Activated CD4-positive, alpha-beta memory T cell treated with anti-CD3 and anti-CD28 coated beads, Interleukin-2, amount 10 ng/mL, durations not matched to agents 7 days and 5 days (primary cell): Measurements from ENCODE around the gene SLC27A2. TPM values are rescaled to one million over a fixed set of nuclear protein-coding genes. Genes with fewer than 3 reads are reported as not detected.
"Not testable (repeated sequence)": the region's sequence is repeated elsewhere in the genome, so short reads cannot be mapped to it uniquely, and the experiment has no call there.

ENCODE experiments used
- CTCF ChIA-PET: fragments of 350-600 bp; sonication (Branson Sonifier 250); formaldehyde crosslinking; loops from one replicate; lab custom pipeline; 2021; ENCODE audit warnings: antibody characterized with exemption, inconsistent platforms; lab: Charles Lee
- POLR2A ChIA-PET: fragments of 350-600 bp; sonication (Branson Sonifier 250); formaldehyde crosslinking; loops from one replicate; lab custom pipeline; 2021; ENCODE audit warnings: antibody characterized with exemption; lab: Charles Lee
- DNase-seq: peaks from one replicate; pipeline ENCODE4 v3.0.0-alpha.2; 2020
- H3K27ac Mint-ChIP-seq: one replicate; pipeline ENCODE4 v1.8.0; 2021; ENCODE audit warnings: mild to moderate bottlenecking, mixed read lengths
- H3K27me3 Mint-ChIP-seq: one replicate; pipeline ENCODE4 v1.8.0; 2021; ENCODE audit warnings: mixed read lengths
- H3K36me3 Mint-ChIP-seq: one replicate; pipeline ENCODE4 v1.8.0; 2021; ENCODE audit warnings: low read depth, mixed read lengths
- H3K4me1 Mint-ChIP-seq: one replicate; pipeline ENCODE4 v1.8.0; 2021; ENCODE audit warnings: mixed read lengths
- H3K4me3 Mint-ChIP-seq: one replicate; pipeline ENCODE4 v1.8.0; 2021; ENCODE audit warnings: mild to moderate bottlenecking, mixed read lengths
- H3K9me3 Mint-ChIP-seq: one replicate; pipeline ENCODE4 v1.8.0; 2021; ENCODE audit warnings: mixed read lengths
- total RNA-seq, 2 experiments: library from RNA; stranded (reverse); gene quantifications; one replicate each; pipeline ENCODE4 v1.2.3, GENCODE V29; 2021

Gene SLC27A2
- total RNA-seq, 2 experiments from 2014 or later = 29.5 to 30.3 TPM

DNA sequence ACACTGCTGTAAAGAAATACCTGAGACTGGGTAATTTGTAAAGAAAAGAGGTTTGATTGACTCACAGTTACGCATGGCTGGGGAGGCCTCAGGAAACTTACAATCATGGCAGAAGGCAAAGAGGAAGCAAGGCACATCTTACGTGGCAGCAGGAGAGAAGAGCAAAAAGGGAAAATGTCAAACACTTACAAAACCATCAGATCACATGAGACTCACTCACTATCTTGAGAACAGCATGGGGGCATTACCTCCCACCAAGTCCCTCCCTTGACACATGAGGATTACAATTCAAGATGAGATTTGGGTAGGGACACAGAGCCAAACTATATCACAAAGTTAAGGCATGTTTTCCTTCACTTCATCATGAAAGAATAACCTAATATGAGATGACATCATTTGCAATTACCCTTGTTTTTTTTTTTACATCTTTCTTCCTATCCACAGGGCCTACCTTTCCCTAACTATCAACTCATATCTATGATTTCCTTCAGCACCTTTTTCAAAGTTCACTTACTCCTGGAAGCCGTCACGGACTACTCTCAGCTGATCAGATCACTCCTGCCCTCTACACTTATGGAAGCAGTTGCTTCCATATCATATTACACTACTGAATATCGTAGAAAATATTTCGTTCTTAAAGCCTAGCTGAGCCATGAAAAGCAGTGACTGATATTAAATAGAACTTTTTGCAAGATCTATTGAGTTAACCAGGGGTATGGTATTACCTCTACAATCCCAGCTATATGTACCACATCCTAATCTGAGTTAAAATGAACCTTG is 37.5 kb upstream of the SLC27A2 start:
- no peaks in the 10 kb centered on the region for H3K36me3 Mint-ChIP-seq
- H3K27me3 Mint-ChIP-seq = no peaks in the 10 kb centered on the region
- ChIA-PET CTCF (interaction anchor here (0.8 to 2.4 kb wide), 16 partner anchors 9 to 1283 kb away, joined by 3 to 10 read pairs (median 5); partner anchors contain the start of gene SLC27A2), POLR2A (no interaction called here)
- H3K27ac Mint-ChIP-seq = no peak overlapping the region
- H3K4me3 Mint-ChIP-seq = no peak overlapping the region
- H3K9me3 Mint-ChIP-seq = no peaks in the 10 kb centered on the region
- no peak for DNase-seq
- H3K4me1 Mint-ChIP-seq = peaks cover 24% of the 10 kb centered on the region

DNA sequence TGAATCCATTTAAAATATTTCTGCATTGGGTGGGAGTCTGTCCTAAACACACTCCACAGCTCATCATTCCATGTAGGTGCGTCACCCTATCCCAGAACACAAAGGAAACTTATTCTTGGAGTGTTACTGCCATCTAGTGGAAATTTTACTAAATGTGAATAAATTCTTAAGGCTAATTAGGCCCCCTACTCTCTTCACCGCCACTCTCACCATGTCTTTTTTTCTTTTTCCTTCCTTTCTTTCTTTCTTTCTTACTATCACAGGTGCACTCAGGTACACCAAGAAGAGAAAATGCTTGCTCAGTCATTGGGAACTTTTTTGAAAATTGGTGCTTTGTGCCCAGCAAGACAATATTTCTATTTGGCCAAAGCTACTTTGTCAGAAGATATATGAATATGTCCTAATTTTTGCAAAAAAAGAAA is 36.5 kb upstream of the SLC27A2 start:
- CTCF ChIA-PET = interaction anchor here (0.8 to 2.4 kb wide), 19 partner anchors 8 to 1284 kb away, joined by 3 to 10 read pairs (median 4); partner anchors contain the start of gene SLC27A2
- Mint-ChIP-seq H3K4me1 (peaks cover 29% of the 10 kb centered on the region), H3K9me3 (no peaks in the 10 kb centered on the region), H3K36me3 (no peaks in the 10 kb centered on the region), H3K4me3 (no peak overlapping the region), H3K27me3 (no peaks in the 10 kb centered on the region), H3K27ac (no peak overlapping the region)
- POLR2A ChIA-PET = no interaction called here
- DNase-seq = no peak

DNA sequence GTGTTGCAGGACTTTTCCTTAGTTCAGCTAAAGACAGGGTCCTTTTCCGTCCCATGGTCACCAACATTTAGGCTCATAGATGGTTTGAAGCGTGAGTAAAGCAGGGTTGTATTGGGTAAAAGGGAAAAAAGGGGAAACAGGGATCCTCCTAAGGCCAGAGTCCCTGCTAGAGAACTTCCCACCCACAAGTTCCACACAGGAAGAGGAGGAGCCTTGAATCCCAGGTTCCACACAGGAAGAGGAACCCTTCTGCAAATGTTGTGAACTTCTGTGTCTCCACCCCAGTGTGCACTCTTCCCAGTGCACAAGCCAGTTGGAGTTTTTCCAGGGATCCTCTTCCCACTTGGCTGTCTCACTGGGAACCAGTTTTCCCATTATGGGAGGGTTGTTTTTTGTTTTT is 35.4 kb upstream of the SLC27A2 start:
- peaks cover 33% of the 10 kb centered on the region for H3K4me1 Mint-ChIP-seq
- no peak overlapping the region for H3K27ac Mint-ChIP-seq
- no peaks in the 10 kb centered on the region for H3K27me3 Mint-ChIP-seq
- DNase-seq = no peak
- H3K4me3 Mint-ChIP-seq = no peak overlapping the region
- H3K36me3 Mint-ChIP-seq = no peaks in the 10 kb centered on the region
- ChIA-PET CTCF (interaction anchor here (0.9 to 2.1 kb wide), 5 partner anchors 10 to 321 kb away, joined by 3 to 10 read pairs (median 4); no protein-coding TSS in a partner anchor), POLR2A (no interaction called here)
- no peaks in the 10 kb centered on the region for H3K9me3 Mint-ChIP-seq

DNA sequence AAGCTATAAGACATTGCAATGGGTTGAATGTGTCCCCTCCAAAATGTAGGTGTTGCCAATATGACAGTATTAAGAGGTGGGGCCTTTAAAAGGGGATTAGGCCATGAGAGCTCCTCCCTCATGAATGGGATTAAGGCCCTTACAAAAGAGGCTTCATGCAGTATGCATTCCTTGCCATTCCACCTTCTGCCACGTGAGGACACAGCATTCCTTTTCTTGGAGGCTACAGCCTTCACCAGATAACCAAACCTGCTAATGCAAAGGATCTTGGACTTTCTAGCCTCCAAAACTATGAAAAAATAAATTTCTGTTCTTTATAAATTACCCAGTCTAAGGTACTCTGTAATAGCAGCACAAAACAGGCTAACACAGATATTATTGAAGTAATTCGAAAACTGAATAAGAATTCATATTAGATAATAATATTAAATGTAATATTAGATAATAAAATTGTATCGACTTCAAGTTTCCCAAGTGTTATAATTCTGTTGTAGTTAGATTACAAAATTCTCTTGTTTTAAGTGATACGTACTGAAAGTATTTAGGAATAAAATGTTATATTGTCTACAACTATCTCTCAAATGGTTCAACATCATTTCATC is 33.5 kb upstream of the SLC27A2 start:
- Mint-ChIP-seq H3K27me3 (peaks cover 2% of the 10 kb centered on the region), H3K9me3 (no peaks in the 10 kb centered on the region), H3K36me3 (no peaks in the 10 kb centered on the region), H3K4me1 (peaks cover 32% of the 10 kb centered on the region), H3K27ac (no peak overlapping the region), H3K4me3 (no peak overlapping the region)
- POLR2A ChIA-PET = no interaction called here
- CTCF ChIA-PET = interaction anchor here (0.7 kb wide), 1 partner anchor 167 kb away, joined by 3 read pairs; no protein-coding TSS in a partner anchor
- DNase-seq = no peak

DNA sequence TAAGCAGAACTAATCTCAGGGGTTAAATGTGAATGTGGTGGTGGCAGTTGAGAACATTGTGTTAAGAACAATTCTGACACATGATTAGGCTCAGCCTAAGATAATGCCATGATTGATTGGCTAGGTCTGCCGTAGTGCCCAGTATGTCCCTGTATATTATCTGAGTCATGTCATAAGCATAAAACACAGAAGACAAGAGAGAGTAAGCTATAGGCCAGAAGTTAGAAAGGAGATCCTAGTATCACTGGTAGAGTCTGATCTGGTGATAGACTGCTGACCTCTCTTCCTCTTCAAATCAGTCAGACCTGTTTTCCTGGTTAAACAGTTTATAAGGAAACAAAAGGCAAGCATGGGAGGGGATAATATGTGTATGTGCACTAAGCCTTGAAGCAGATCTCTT is 32.9 kb upstream of the SLC27A2 start:
- Mint-ChIP-seq H3K27ac (no peak overlapping the region), H3K27me3 (peaks cover 2% of the 10 kb centered on the region), H3K36me3 (no peaks in the 10 kb centered on the region), H3K4me1 (peaks cover 29% of the 10 kb centered on the region), H3K4me3 (no peak overlapping the region), H3K9me3 (no peaks in the 10 kb centered on the region)
- CTCF ChIA-PET = no interaction called here
- DNase-seq = no peak
- POLR2A ChIA-PET = no interaction called here

DNA sequence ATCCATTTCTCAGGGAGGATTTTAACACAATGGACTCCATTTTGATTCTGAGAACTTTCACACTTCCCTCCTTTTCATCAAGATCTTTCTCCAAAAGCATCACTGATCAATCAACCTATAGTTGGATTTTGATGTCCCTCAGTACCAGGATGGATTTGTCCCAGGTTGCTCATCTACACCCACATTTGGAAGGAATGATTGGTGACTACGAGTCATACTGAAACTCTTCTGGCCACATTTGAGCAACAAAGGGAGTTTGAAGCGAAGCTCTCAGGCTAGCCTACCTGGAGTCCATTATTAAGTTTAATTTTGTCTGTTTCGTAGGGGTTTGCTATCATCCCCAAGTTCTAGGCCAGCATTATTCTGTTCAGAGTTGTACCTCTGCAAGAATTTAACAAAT is 31.6 kb upstream of the SLC27A2 start:
- no peak overlapping the region for H3K27ac Mint-ChIP-seq
- peaks cover 22% of the 10 kb centered on the region for H3K4me1 Mint-ChIP-seq
- H3K27me3 Mint-ChIP-seq = peaks cover 2% of the 10 kb centered on the region
- ChIA-PET CTCF (interaction anchor here (1.9 kb wide), 1 partner anchor 166 kb away, joined by 7 read pairs; no protein-coding TSS in a partner anchor), POLR2A (no interaction called here)
- H3K4me3 Mint-ChIP-seq = no peak overlapping the region
- no peak for DNase-seq
- no peaks in the 10 kb centered on the region for H3K36me3 Mint-ChIP-seq
- H3K9me3 Mint-ChIP-seq = no peaks in the 10 kb centered on the region

DNA sequence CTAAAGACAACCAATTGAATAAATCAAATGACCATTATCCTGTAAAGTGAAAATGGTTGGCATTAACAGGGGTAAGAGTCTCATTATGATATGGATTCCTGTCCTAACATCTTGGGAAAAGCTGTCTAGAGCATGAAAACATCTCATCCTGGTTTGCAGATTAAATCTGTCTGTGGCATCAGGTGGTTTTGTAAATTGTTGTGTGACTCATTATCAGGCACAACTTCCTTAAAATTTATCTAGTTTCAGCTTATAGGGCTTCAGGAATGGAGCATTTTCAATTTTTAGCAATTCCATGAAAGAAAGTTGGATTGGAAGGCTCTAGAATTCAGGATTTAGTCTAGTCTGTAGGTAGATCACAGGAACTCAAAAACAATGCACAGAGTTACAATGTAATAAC is 31.1 kb upstream of the SLC27A2 start:
- H3K27me3 Mint-ChIP-seq = peaks cover 2% of the 10 kb centered on the region
- H3K4me1 Mint-ChIP-seq = peaks cover 18% of the 10 kb centered on the region
- ChIA-PET POLR2A (no interaction called here), CTCF (interaction anchor here (1.2 to 1.9 kb wide), 2 partner anchors 165 to 916 kb away, joined by 4 to 7 read pairs; no protein-coding TSS in a partner anchor)
- DNase-seq = no peak
- H3K27ac Mint-ChIP-seq = no peak overlapping the region
- no peaks in the 10 kb centered on the region for H3K9me3 Mint-ChIP-seq
- H3K4me3 Mint-ChIP-seq = no peak overlapping the region
- H3K36me3 Mint-ChIP-seq = no peaks in the 10 kb centered on the region

DNA sequence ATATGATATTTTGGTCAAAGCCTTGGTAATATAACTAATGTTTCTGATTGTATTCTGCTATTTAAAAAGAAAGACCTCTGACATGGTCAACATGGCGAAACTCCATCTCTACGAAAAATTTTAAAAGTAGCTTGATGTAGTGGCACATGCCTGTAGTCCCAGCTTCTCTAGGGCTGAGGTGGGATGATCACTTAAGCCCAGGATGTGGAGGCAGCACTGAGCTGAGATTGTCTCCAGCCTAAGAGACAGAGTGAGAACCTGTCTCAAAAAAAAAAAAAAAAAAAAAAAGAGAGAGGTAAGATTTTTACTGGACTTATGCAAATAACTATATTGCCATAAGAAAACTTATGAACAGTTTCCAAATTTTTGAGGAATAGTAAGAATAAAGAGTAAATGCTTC is 30.5 kb upstream of the SLC27A2 start:
- POLR2A ChIA-PET = no interaction called here
- Mint-ChIP-seq H3K27me3 (peaks cover 6% of the 10 kb centered on the region), H3K4me1 (peaks cover 16% of the 10 kb centered on the region), H3K27ac (no peak overlapping the region), H3K4me3 (no peak overlapping the region), H3K36me3 (no peaks in the 10 kb centered on the region), H3K9me3 (no peaks in the 10 kb centered on the region)
- DNase-seq = no peak
- CTCF ChIA-PET = interaction anchor here (1.2 to 1.9 kb wide), 2 partner anchors 164 to 916 kb away, joined by 4 to 7 read pairs; no protein-coding TSS in a partner anchor

DNA sequence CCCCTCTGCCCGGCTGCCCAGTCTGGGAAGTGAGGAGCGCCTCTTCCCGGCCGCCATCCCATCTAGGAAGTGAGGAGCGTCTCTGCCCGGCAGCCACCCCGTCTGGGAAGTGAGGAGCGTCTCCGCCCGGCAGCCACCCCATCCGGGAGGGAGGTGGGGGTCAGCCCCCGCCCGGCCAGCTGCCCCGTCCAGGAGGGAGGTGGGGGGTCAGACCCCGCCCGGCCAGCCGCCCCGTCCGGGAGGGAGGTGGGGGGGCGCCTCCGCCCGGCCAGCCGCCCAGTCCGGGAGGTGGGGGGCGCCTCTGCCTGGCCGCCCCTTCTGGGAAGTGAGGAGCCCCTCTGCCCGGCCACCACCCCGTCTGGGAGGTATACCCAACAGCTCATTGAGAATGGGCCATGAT is 23.8 kb upstream of the SLC27A2 start:
- DNase-seq, H3K4me3 Mint-ChIP-seq, H3K27ac Mint-ChIP-seq, POLR2A ChIA-PET, H3K9me3 Mint-ChIP-seq, CTCF ChIA-PET, H3K4me1 Mint-ChIP-seq: not testable (repeated sequence)
- Mint-ChIP-seq H3K36me3 (peaks cover 12% of the 10 kb centered on the region), H3K27me3 (peaks cover 24% of the 10 kb centered on the region)

DNA sequence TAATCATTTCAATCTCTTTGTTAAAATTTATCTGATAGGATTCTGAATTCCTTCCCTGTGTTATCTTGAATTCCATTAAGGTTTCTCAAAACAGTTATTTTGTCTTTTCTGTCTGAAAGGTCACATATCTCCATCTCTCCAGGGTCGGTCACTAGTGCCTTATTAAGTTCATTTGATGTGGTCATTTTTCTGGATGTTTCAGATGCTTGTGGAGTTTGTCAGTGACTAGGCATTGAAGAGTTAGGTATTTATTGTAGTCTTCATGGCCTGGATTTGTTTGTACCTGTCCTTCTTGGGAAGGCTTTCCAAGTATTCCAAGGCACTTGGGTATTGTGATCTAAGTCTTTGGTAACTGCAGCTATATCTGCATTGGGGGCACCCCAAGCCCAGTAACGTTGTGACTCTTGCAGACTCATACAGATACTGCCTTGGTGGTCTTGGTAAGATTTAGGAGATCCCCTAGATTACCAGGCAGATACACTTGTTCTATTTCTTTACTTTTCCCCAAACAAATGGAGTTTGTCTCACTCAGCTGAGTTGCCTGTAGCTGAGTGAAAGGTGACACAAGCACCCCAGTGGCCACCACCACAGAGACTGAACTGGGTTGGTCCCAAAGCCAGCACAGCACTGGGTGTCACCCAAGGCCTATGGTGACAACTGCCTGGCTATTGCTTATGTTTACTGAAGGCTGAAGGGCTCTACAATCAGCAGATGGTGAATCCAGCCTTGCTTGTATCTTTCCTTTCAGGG is 18.9 kb upstream of the SLC27A2 start:
- no peak for DNase-seq
- H3K27ac Mint-ChIP-seq = no peak overlapping the region
- CTCF ChIA-PET = no interaction called here
- H3K27me3 Mint-ChIP-seq = peaks cover 13% of the 10 kb centered on the region
- H3K4me3 Mint-ChIP-seq = no peak overlapping the region
- H3K36me3 Mint-ChIP-seq = peaks cover 3% of the 10 kb centered on the region
- peaks cover 1% of the 10 kb centered on the region for H3K4me1 Mint-ChIP-seq
- peaks cover 4% of the 10 kb centered on the region for H3K9me3 Mint-ChIP-seq
- POLR2A ChIA-PET = no interaction called here

DNA sequence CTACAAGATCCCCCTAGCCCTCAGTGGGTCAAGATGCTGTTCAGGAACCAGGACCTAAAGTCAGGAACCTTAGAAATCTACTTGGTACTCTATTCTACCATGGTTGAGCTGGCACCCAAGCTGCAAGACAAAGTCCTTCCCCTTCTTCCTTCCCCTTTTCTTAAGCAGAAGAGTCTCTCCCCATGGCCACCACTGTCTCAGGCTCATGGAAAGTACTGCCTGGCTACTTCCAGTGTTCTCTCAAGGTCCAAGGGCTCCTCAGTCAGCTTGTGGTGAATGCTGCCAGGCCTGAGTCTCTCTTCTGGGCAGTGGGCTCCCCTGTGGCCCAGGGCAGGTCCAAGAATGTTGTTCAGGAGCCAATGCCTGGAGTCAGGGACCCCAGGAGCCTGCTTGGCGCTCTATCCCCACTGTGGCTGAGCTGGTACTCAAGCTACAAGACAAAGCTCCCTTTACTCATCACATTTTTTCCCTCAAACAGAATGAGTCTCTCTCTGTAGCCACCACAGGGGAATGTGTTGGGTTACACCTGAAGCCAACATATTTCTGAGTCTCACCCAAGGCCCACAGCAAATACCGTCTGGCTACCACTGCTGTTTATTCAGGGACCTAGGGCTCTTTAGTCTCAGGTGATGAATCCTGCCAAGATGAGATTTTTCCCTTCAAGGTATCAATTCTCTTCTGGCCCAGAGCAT is 18.1 kb upstream of the SLC27A2 start:
- Mint-ChIP-seq H3K36me3 (peaks cover 3% of the 10 kb centered on the region), H3K4me3 (no peak overlapping the region), H3K9me3 (peaks cover 4% of the 10 kb centered on the region), H3K27me3 (peaks cover 13% of the 10 kb centered on the region), H3K27ac (no peak overlapping the region), H3K4me1 (peaks cover 1% of the 10 kb centered on the region)
- ChIA-PET CTCF (no interaction called here), POLR2A (no interaction called here)
- DNase-seq = no peak

DNA sequence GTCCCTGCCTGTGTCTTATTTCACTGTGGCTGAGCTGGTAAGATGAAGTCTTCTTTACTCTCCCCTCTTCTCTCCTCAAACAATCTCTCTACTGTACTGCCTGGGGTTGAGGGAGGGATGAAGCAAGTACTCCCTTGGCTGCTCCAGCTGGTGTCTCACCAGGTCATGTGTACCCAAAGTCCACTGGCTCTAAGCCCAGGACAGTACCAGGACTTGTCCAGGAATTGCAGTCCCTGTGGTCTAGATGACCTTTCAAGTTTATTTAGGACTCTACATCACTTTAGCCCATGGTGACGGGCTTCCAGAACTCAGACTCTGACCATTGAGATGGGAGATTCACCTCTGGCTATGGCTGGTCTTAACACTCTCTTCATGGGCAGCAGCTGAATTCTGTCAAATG is 17.5 kb upstream of the SLC27A2 start:
- no peak for DNase-seq
- CTCF ChIA-PET = no interaction called here
- peaks cover 1% of the 10 kb centered on the region for H3K4me1 Mint-ChIP-seq
- peaks cover 4% of the 10 kb centered on the region for H3K9me3 Mint-ChIP-seq
- peaks cover 13% of the 10 kb centered on the region for H3K27me3 Mint-ChIP-seq
- no peak overlapping the region for H3K27ac Mint-ChIP-seq
- H3K4me3 Mint-ChIP-seq = no peak overlapping the region
- peaks cover 6% of the 10 kb centered on the region for H3K36me3 Mint-ChIP-seq
- POLR2A ChIA-PET = no interaction called here
